IMR-90 (cell line): ENCODE data around the gene B3GAT3. TPM values are rescaled to one million over a fixed set of nuclear protein-coding genes. Genes with fewer than 3 reads are reported as not detected.

Source experiments
- ATAC-seq: fragments of 200-7000 bp; cut with Tn5 transposase; 2 replicates; pipeline ENCODE4 v1.9.1; 2020; ENCODE audit warnings: low read depth, mild to moderate bottlenecking, moderate library complexity
- BruUV-seq: library from RNA; stranded (reverse); fragments of 400-500 nt; replicated peaks from 2 replicates; lab custom pipeline; 2021; lab: Mats Ljungman, UMichigan
- CTCF ChIA-PET: fragments of 300-600 bp; formaldehyde crosslinking; extraction: SDS; loops from one replicate; lab custom pipeline; 2021; ENCODE audit warnings: antibody characterized with exemption; lab: Yijun Ruan, JAX
- POLR2A ChIA-PET: fragments of 300-600 bp; sonication (Branson Sonifier 250); formaldehyde crosslinking; loops from one replicate; lab custom pipeline; 2022; ENCODE audit warnings: antibody characterized with exemption; ENCODE audit not compliant: unreplicated experiment; lab: Charles Lee
- DNase-seq: peaks from one replicate; pipeline ENCODE4 v3.0.0; 2013
- H2AFZ ChIP-seq: replicated peaks from 2 replicates; pipeline ENCODE3; 2013; ENCODE audit warnings: low read length, mild to moderate bottlenecking; ENCODE audit not compliant: poor library complexity
- H2AK5ac ChIP-seq: 2 replicates; pipeline ENCODE4 v1.6.1; 2013; ENCODE audit warnings: low read depth, low read length, inconsistent platforms
- H2AK9ac ChIP-seq: replicated peaks from 2 replicates; pipeline ENCODE3; 2013; ENCODE audit warnings: mild to moderate bottlenecking, low read depth, low read length, moderate library complexity; ENCODE audit not compliant: poor library complexity
- H2BK120ac ChIP-seq: 2 replicates; pipeline ENCODE4 v1.6.1; 2013; ENCODE audit warnings: low read depth, low read length, inconsistent platforms
- H2BK15ac ChIP-seq: 3 replicates; pipeline ENCODE4 v1.6.1; 2013; ENCODE audit warnings: low read depth, low read length, inconsistent platforms
- H2BK20ac ChIP-seq: 2 replicates; pipeline ENCODE4 v1.6.1; 2013; ENCODE audit warnings: low read depth, mild to moderate bottlenecking, inconsistent platforms, low read length, moderate library complexity
- H2BK5ac ChIP-seq: 2 replicates; pipeline ENCODE4 v1.6.1; 2013; ENCODE audit warnings: mild to moderate bottlenecking, low read depth, low read length, inconsistent platforms; ENCODE audit not compliant: poor library complexity, severe bottlenecking
- H3K14ac ChIP-seq: replicated peaks from 2 replicates; pipeline ENCODE4 v1.6.1; 2013; ENCODE audit warnings: low read depth, low read length, inconsistent platforms
- H3K18ac ChIP-seq: 2 replicates; pipeline ENCODE4 v1.6.1; 2013; ENCODE audit warnings: low read depth, low read length, control low read depth
- H3K23ac ChIP-seq: 2 replicates; pipeline ENCODE4 v1.6.1; 2013; ENCODE audit warnings: low read depth, low read length, inconsistent platforms
- H3K27ac ChIP-seq: 2 replicates; pipeline ENCODE4 v1.5.1; 2013; ENCODE audit warnings: mild to moderate bottlenecking, control low read depth, low read length; ENCODE audit not compliant: insufficient read depth
- H3K27me3 ChIP-seq: 2 replicates; pipeline ENCODE4 v1.6.1; 2013; ENCODE audit warnings: low read length; ENCODE audit not compliant: control insufficient read depth, insufficient read depth
- H3K36me3 ChIP-seq: 2 replicates; pipeline ENCODE4 v1.6.1; 2013; ENCODE audit warnings: low read length, mixed read lengths; ENCODE audit not compliant: control insufficient read depth, insufficient read depth
- H3K4ac ChIP-seq: 2 replicates; pipeline ENCODE4 v1.6.1; 2013; ENCODE audit warnings: low read depth, low read length, inconsistent platforms
- H3K4me1 ChIP-seq: 2 replicates; pipeline ENCODE4 v1.6.1; 2013; ENCODE audit warnings: low read length, mixed read lengths; ENCODE audit not compliant: control insufficient read depth, insufficient read depth
- H3K4me2 ChIP-seq: 2 replicates; pipeline ENCODE4 v1.6.1; 2013; ENCODE audit warnings: low read depth, mild to moderate bottlenecking, control low read depth, low read length, moderate library complexity
- H3K4me3 ChIP-seq: 2 replicates; pipeline ENCODE4 v1.5.1; 2013; ENCODE audit warnings: low read depth, mild to moderate bottlenecking, control low read depth, low read length, moderate library complexity; ENCODE audit not compliant: insufficient read depth
- H3K56ac ChIP-seq: 2 replicates; pipeline ENCODE4 v1.6.1; 2013; ENCODE audit warnings: low read length, inconsistent platforms; ENCODE audit not compliant: insufficient read depth; ENCODE audit errors: extremely low read depth
- H3K79me1 ChIP-seq, 2 experiments: 2 replicates each; pipeline ENCODE4 v1.6.1; 2013; ENCODE audit warnings: low read length in 2 of 2, inconsistent platforms in 1 of 2, low read depth in 1 of 2
- H3K9ac ChIP-seq: 2 replicates; pipeline ENCODE4 v1.6.1; 2013; ENCODE audit warnings: low read depth, low read length, control low read depth
- H3K9me1 ChIP-seq: 2 replicates; pipeline ENCODE4 v1.6.1; 2013; ENCODE audit warnings: low read length, inconsistent platforms; ENCODE audit not compliant: insufficient read depth
- H3K9me3 ChIP-seq: 2 replicates; pipeline ENCODE4 v1.6.1; 2013; ENCODE audit warnings: low read length; ENCODE audit not compliant: control insufficient read depth, insufficient read depth
- H4K20me1 ChIP-seq: 2 replicates; pipeline ENCODE4 v1.6.1; 2013; ENCODE audit warnings: low read length, inconsistent platforms; ENCODE audit not compliant: insufficient read depth
- H4K5ac ChIP-seq: 2 replicates; pipeline ENCODE4 v1.6.1; 2013; ENCODE audit warnings: mild to moderate bottlenecking, low read depth, low read length, control low read depth
- H4K8ac ChIP-seq, 2 experiments: 2 replicates each; pipeline ENCODE4 v1.6.1; 2013; ENCODE audit warnings: low read depth in 2 of 2, low read length in 2 of 2, control low read depth in 1 of 2, inconsistent platforms in 1 of 2
- H4K91ac ChIP-seq: 2 replicates; pipeline ENCODE4 v1.6.1; 2013; ENCODE audit warnings: low read depth, low read length, inconsistent platforms; ENCODE audit not compliant: insufficient read depth
- BHLHE40 ChIP-seq: fragments of 150-350 bp; IDR thresholded peaks from 2 replicates; pipeline ENCODE4 v1.6.1; 2016; ENCODE audit warnings: mild to moderate bottlenecking, low read depth, low read length
- CEBPB ChIP-seq: IDR thresholded peaks from 2 replicates; pipeline ENCODE4 v1.6.1; 2012; ENCODE audit warnings: low read depth, low read length, improper control_type of control experiment
- CHD1 ChIP-seq: IDR thresholded peaks from 2 replicates; pipeline ENCODE4 v1.6.1; 2012; ENCODE audit warnings: low read depth, low read length, improper control_type of control experiment
- CTCF ChIP-seq: conservative IDR thresholded peaks from 2 replicates; pipeline ENCODE4 v1.5.1; 2012; ENCODE audit warnings: mild to moderate bottlenecking, low read depth, low read length, improper control_type of control experiment
- ELK1 ChIP-seq: fragments of 150-350 bp; IDR thresholded peaks from 2 replicates; pipeline ENCODE4 v1.6.1; 2016; ENCODE audit warnings: low read depth, mild to moderate bottlenecking, low read length, moderate library complexity, borderline replicate concordance
- FOS ChIP-seq: fragments of 150-350 bp; IDR thresholded peaks from 2 replicates; pipeline ENCODE4 v1.6.1; 2016; ENCODE audit warnings: low read depth, low read length
- MAFK ChIP-seq: IDR thresholded peaks from 2 replicates; pipeline ENCODE4 v1.6.1; 2012; ENCODE audit warnings: low read depth, low read length, improper control_type of control experiment
- MAZ ChIP-seq: IDR thresholded peaks from 2 replicates; pipeline ENCODE4 v1.6.1; 2012; ENCODE audit warnings: low read depth, mild to moderate bottlenecking, low read length, improper control_type of control experiment, moderate library complexity, borderline replicate concordance
- MXI1 ChIP-seq: IDR thresholded peaks from 2 replicates; pipeline ENCODE4 v1.6.1; 2012; ENCODE audit warnings: low read depth, mild to moderate bottlenecking, low read length, moderate library complexity, borderline replicate concordance
- NFE2L2 ChIP-seq: fragments of 150-350 bp; IDR thresholded peaks from 2 replicates; pipeline ENCODE4 v1.6.1; 2016; ENCODE audit warnings: low read depth, mild to moderate bottlenecking, low read length
- POLR2A ChIP-seq: IDR thresholded peaks from 2 replicates; pipeline ENCODE4 v1.6.1; 2012; ENCODE audit warnings: mild to moderate bottlenecking, low read depth, low read length
- RAD21 ChIP-seq: IDR thresholded peaks from 2 replicates; pipeline ENCODE4 v1.6.1; 2012; ENCODE audit warnings: low read length, improper control_type of control experiment
- RCOR1 ChIP-seq: IDR thresholded peaks from 2 replicates; pipeline ENCODE4 v1.6.1; 2012; ENCODE audit warnings: mild to moderate bottlenecking, low read length, improper control_type of control experiment; ENCODE audit not compliant: insufficient replicate concordance
- RFX5 ChIP-seq: IDR thresholded peaks from 2 replicates; pipeline ENCODE4 v1.8.0; 2012; ENCODE audit warnings: low read depth, mild to moderate bottlenecking, low read length, moderate library complexity
- SMC3 ChIP-seq: fragments of 150-350 bp; IDR thresholded peaks from 2 replicates; pipeline ENCODE4 v1.6.1; 2016; ENCODE audit warnings: low read depth, mild to moderate bottlenecking, antibody characterized with exemption, low read length, moderate library complexity
- USF2 ChIP-seq: fragments of 150-350 bp; IDR thresholded peaks from 2 replicates; pipeline ENCODE4 v1.6.1; 2017; ENCODE audit warnings: mild to moderate bottlenecking, antibody characterized with exemption, low read length, low read depth
- WGBS, 2 experiments: methylation state at CpG; one replicate each; pipeline versions ENCODE4 v1.1.5 to v1.1.7; 2013; ENCODE audit warnings: missing lambda C conversion rate in 2 of 2; ENCODE audit not compliant: insufficient read length in 1 of 2; ENCODE audit errors: extremely low coverage in 2 of 2; 5-methylcytosine and 5-hydroxymethylcytosine counted together
- dilution Hi-C: fragments of 300-500 bp; cut with HindIII; formaldehyde crosslinking; loops from one replicate; pipeline ENCODE4 v1.14.3; 2018; ENCODE audit warnings: low sequenced_read_pairs; ENCODE audit not compliant: unreplicated experiment
- in situ Hi-C: fragments of 300-500 bp; cut with MboI; formaldehyde crosslinking; loops from 3 replicates; pipeline ENCODE4 v1.14.3; 2019; ENCODE audit warnings: low sequenced_read_pairs, inconsistent platforms, mixed read lengths
- intact Hi-C: fragments of 100-400 bp; cut with micrococcal nuclease; formaldehyde crosslinking; loops from 2 replicates; pipeline ENCODE4 v1.10.0; 2022
- polyA plus RNA-seq, 3 experiments: library from polyadenylated mRNA; depleted of rRNA; stranded (reverse); fragments of >200 nt; gene quantifications; 2 replicates each; pipeline ENCODE4 v1.2.3, GENCODE V29; 2012; ENCODE audit warnings: low replicate concordance in 1 of 3
- total RNA-seq: library from RNA; depleted of rRNA; stranded (reverse); fragments of >200 nt; gene quantifications from 2 replicates; pipeline ENCODE4 v1.2.3, GENCODE V29; 2012

B3GAT3 gene
- total and polyA plus RNA-seq, 2 of the 4 experiments (the other 2 are of a cell fraction) = 10.4 to 38.4 TPM

- in situ Hi-C loops = no loop called here
- no peak overlapping the region for H3K4ac ChIP-seq
- no peak overlapping the region for H3K27ac ChIP-seq
- intact Hi-C loops = no loop called here
- H2AFZ ChIP-seq = no peak overlapping the region
- H2AK9ac ChIP-seq = no peak overlapping the region
- H3K36me3 ChIP-seq = peaks cover 69% of the 10 kb centered on the region
- no peak for DNase-seq
- no peak overlapping the region for H3K4me3 ChIP-seq
- H4K91ac ChIP-seq = no peak overlapping the region
- H3K18ac ChIP-seq = no peak overlapping the region
- POLR2A ChIA-PET = no interaction called here
- no peak for ATAC-seq
- no peaks in the 10 kb centered on the region; the same call in 1 of the 2 replicates for H4K20me1 ChIP-seq
- H2BK20ac ChIP-seq = no peak overlapping the region
- no peak overlapping the region for H4K5ac ChIP-seq
- no peak overlapping the region for H3K23ac ChIP-seq
- H3K79me1 ChIP-seq = peaks cover 16 to 24% of the 10 kb centered on the region in 2 experiments
- no peak overlapping the region for H3K4me2 ChIP-seq
- H3K56ac ChIP-seq = no peak overlapping the region
- H2BK5ac ChIP-seq = no peak overlapping the region
- H3K9ac ChIP-seq = no peak overlapping the region
- no TSS peak for BruUV-seq
- dilution Hi-C loops = no loop called here
- H2BK15ac ChIP-seq = no peak overlapping the region
- TF ChIP-seq POLR2A (no peak), MAFK (no peak), FOS (no peak), ELK1 (no peak), USF2 (no peak), NFE2L2 (no peak), CTCF (no peak), RCOR1 (no peak), MAZ (no peak), BHLHE40 (no peak), RAD21 (no peak), MXI1 (no peak), CEBPB (no peak), CHD1 (no peak), RFX5 (no peak), SMC3 (no peak)
- no peak overlapping the region for H4K8ac ChIP-seq
- H2BK120ac ChIP-seq = no peak overlapping the region
- CTCF ChIA-PET = no interaction called here
- 64% methylated on average over 2 of the region's 3 CpGs; no CpG with 5 or more reads in 1 of the 2 experiments for WGBS, 2 experiments
- no peaks in the 10 kb centered on the region for H3K9me3 ChIP-seq
- H3K14ac ChIP-seq = no peak overlapping the region
- no peaks in the 10 kb centered on the region for H3K4me1 ChIP-seq
- H3K27me3 ChIP-seq = no peaks in the 10 kb centered on the region
- no peak overlapping the region for H2AK5ac ChIP-seq
- H3K9me1 ChIP-seq = peaks cover 3% of the 10 kb centered on the region; the same call in 1 of the 2 replicates
These were observed 5.9 kb upstream of the B3GAT3 start for GRCh38 chr11:62627713-62628112.
